HepG2 (cell line): Measurements from ENCODE around the gene NARF. TPM values are rescaled to one million over a fixed set of nuclear protein-coding genes. Genes with fewer than 3 reads are reported as not detected.

Experiments used
- ATAD3A ChIP-seq: sonication (generic); formaldehyde crosslinking; IDR thresholded peaks from 2 replicates; pipeline ENCODE4 v1.4.0; 2020; ENCODE audit warnings: missing genetic modification reagents
- ATF1 ChIP-seq: IDR thresholded peaks from 2 replicates; pipeline ENCODE4 v1.6.1; 2016; ENCODE audit warnings: mild to moderate bottlenecking, control low read depth
- CHCHD3 ChIP-seq: sonication (generic); formaldehyde crosslinking; IDR thresholded peaks from 2 replicates; pipeline ENCODE4 v1.8.0; 2022; ENCODE audit warnings: mild to moderate bottlenecking, missing genetic modification reagents, moderate library complexity
- EEA1 ChIP-seq: sonication (generic); formaldehyde crosslinking; IDR thresholded peaks from 2 replicates; pipeline ENCODE4 v1.5.1; 2020; ENCODE audit warnings: mild to moderate bottlenecking, missing genetic modification reagents, borderline replicate concordance
- FOXM1 ChIP-seq: sonication (generic); formaldehyde crosslinking; IDR thresholded peaks from 2 replicates; pipeline ENCODE4 v1.5.0; 2020; ENCODE audit warnings: missing genetic modification reagents
- GPN1 ChIP-seq: sonication (generic); formaldehyde crosslinking; IDR thresholded peaks from 2 replicates; pipeline ENCODE4 v1.5.1; 2020; ENCODE audit warnings: missing genetic modification reagents, borderline replicate concordance
- HES4 ChIP-seq: sonication (generic); formaldehyde crosslinking; IDR thresholded peaks from 2 replicates; pipeline ENCODE4 v1.9.0; 2021; ENCODE audit warnings: mild to moderate bottlenecking, missing genetic modification reagents, borderline replicate concordance
- HNF4A ChIP-seq: sonication (generic); formaldehyde crosslinking; IDR thresholded peaks from 2 replicates; pipeline ENCODE4 v1.4.0; 2020; ENCODE audit warnings: missing genetic modification reagents
- HOXA9 ChIP-seq: sonication (generic); formaldehyde crosslinking; IDR thresholded peaks from 2 replicates; pipeline ENCODE4 v1.8.1; 2022; ENCODE audit warnings: missing genetic modification reagents, mild to moderate bottlenecking, moderate library complexity, borderline replicate concordance
- KAT7 ChIP-seq: IDR thresholded peaks from 2 replicates; pipeline ENCODE4 v1.6.1; 2018; ENCODE audit warnings: borderline replicate concordance, missing compliant biosample characterization
- KLF13 ChIP-seq: sonication (generic); formaldehyde crosslinking; IDR thresholded peaks from 2 replicates; pipeline ENCODE4 v1.4.0; 2020; ENCODE audit warnings: mild to moderate bottlenecking, missing genetic modification reagents
- NFKBIZ ChIP-seq: IDR thresholded peaks from 2 replicates; pipeline ENCODE4 v1.6.1; 2018; ENCODE audit warnings: missing genetic modification reagents, missing compliant biosample characterization
- POLR2AphosphoS2 ChIP-seq: IDR thresholded peaks from 2 replicates; pipeline ENCODE4 v1.6.1; 2011; ENCODE audit warnings: low read depth, low read length, improper control_type of control experiment
- PRMT3 ChIP-seq: sonication (generic); formaldehyde crosslinking; IDR thresholded peaks from 2 replicates; pipeline ENCODE4 v1.8.1; 2022; ENCODE audit warnings: low read depth, mild to moderate bottlenecking, moderate library complexity, missing genetic modification reagents, borderline replicate concordance
- RAD21 ChIP-seq: fragments of 450-650 bp; formaldehyde crosslinking; IDR thresholded peaks from 2 replicates; pipeline ENCODE4 v1.5.0; 2020; ENCODE audit warnings: mild to moderate bottlenecking
- SNAPC2 ChIP-seq: sonication (generic); formaldehyde crosslinking; IDR thresholded peaks from 2 replicates; pipeline ENCODE4 v1.8.1; 2022; ENCODE audit warnings: mild to moderate bottlenecking, missing genetic modification reagents
- SOX13 ChIP-seq, 3 experiments: fragments of 450-650 bp in 1 of 3; sonication (generic) in 1 of 3; formaldehyde crosslinking in 1 of 3; IDR thresholded peaks in 2 of 3; conservative IDR thresholded peaks in 1 of 3; 2 replicates each; pipeline versions ENCODE4 v1.5.0 to v1.6.1; 2016 to 2020; ENCODE audit warnings: antibody characterized with exemption in 1 of 3, mild to moderate bottlenecking in 1 of 3, missing compliant biosample characterization in 1 of 3, missing genetic modification reagents in 1 of 3, moderate library complexity in 1 of 3
- ZFX ChIP-seq: sonication (generic); formaldehyde crosslinking; IDR thresholded peaks from 2 replicates; pipeline ENCODE4 v1.4.0; 2020; ENCODE audit warnings: mild to moderate bottlenecking, low read depth, missing genetic modification reagents, moderate library complexity
- ZNF12 ChIP-seq: sonication (generic); formaldehyde crosslinking; IDR thresholded peaks from 2 replicates; pipeline ENCODE4 v1.5.0; 2020; ENCODE audit warnings: missing genetic modification reagents
- ZNF232 ChIP-seq: sonication (generic); formaldehyde crosslinking; IDR thresholded peaks from 2 replicates; pipeline ENCODE4 v1.4.0; 2020; ENCODE audit warnings: missing genetic modification reagents, borderline replicate concordance
- ZNF253 ChIP-seq: sonication (generic); formaldehyde crosslinking; IDR thresholded peaks from 2 replicates; pipeline ENCODE4 v1.8.0; 2022; ENCODE audit warnings: mild to moderate bottlenecking, missing genetic modification reagents, borderline replicate concordance
- ZNF260 ChIP-seq: sonication (generic); formaldehyde crosslinking; IDR thresholded peaks from 2 replicates; pipeline ENCODE4 v1.4.0; 2020; ENCODE audit warnings: missing genetic modification reagents, low read depth, mild to moderate bottlenecking, borderline replicate concordance
- ZNF296 ChIP-seq: sonication (generic); formaldehyde crosslinking; conservative IDR thresholded peaks from 2 replicates; pipeline ENCODE4 v1.5.0; 2020; ENCODE audit warnings: mild to moderate bottlenecking, missing genetic modification reagents
- ZNF335 ChIP-seq: sonication (generic); formaldehyde crosslinking; IDR thresholded peaks from 2 replicates; pipeline ENCODE4 v1.4.0; 2020; ENCODE audit warnings: missing genetic modification reagents
- ZNF468 ChIP-seq: sonication (generic); formaldehyde crosslinking; IDR thresholded peaks from 2 replicates; pipeline ENCODE4 v1.8.0; 2022; ENCODE audit warnings: mild to moderate bottlenecking, moderate library complexity, missing genetic modification reagents
- ZNF569 ChIP-seq: sonication (generic); formaldehyde crosslinking; IDR thresholded peaks from 2 replicates; pipeline ENCODE4 v1.5.0; 2020; ENCODE audit warnings: mild to moderate bottlenecking, missing genetic modification reagents, moderate library complexity, borderline replicate concordance
- polyA plus RNA-seq, 8 experiments: library from polyadenylated mRNA; depleted of rRNA in 3 of 8; stranded (reverse) in 7 of 8; unstranded in 1 of 8; fragments of >200 nt; fragmentation: Illumina TruSeq in 4 of 8; extraction: Trizol in 4 of 8; gene quantifications; 2 replicates each; pipeline versions ENCODE4 v1.2.1 to v1.2.3, GENCODE V29; 2011 to 2016; ENCODE audit warnings: low read depth in 4 of 8, missing spikeins in 1 of 8, mixed read lengths in 1 of 8; ENCODE audit not compliant: insufficient read depth in 1 of 8
- total RNA-seq, 5 experiments: library from RNA; depleted of rRNA; stranded (reverse); fragments of >200 nt; fragmentation: Illumina TruSeq; extraction: Trizol; gene quantifications; 2 replicates each; pipeline ENCODE4 v1.2.3, GENCODE V29; 2016; ENCODE audit warnings: low read depth in 1 of 5
- TF ChIP-seq, protein P1 (sequence below): IDR thresholded peaks from 2 replicates; pipeline ENCODE4 v1.6.1; 2016
- TF ChIP-seq, protein P2 (sequence below): sonication (generic); formaldehyde crosslinking; IDR thresholded peaks from 2 replicates; pipeline ENCODE4 v1.4.0; 2020; ENCODE audit warnings: mild to moderate bottlenecking, missing genetic modification reagents
- TF ChIP-seq, protein P3 (sequence below): sonication (generic); formaldehyde crosslinking; IDR thresholded peaks from 2 replicates; pipeline ENCODE4 v1.9.0; 2021; ENCODE audit warnings: missing genetic modification reagents, mild to moderate bottlenecking, borderline replicate concordance

The NARF gene
- total and polyA plus RNA-seq, 2 of the 13 experiments (the other 11 are each of a cell fraction or from before 2014, with no cell fraction given), result 61.1 to 144 TPM

DNA sequence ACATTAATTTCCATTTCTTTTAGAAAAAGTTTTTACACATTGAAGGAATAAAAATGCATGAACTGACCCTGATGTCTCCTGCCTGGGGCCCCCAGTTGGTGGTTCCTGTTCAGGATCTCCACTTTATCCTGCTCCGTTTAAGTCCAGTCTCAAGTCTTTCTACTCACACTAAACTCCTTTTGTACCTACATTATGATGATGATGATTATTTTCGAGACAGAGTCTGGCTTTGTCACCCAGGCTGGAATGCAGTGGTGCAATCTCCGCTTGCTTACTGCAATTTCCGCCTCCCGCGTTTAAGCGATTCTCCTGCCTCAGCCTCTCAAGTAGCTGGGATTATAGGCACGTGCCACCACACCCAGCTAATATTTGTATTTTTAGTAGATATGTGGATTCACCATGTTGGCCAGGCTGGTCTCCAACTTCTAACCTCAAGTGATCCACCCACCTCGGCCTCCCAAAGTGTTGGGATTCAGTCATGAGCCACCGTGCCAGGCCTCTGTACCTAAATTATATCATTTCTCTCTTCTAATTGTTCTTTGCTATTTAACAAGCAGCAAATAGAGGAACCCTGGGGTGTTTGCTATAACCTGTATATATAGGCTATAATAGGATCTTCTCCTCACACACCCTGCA, 58.8 kb downstream of the NARF start (continued):
- TF ChIP-seq RAD21, result no peak
- TF ChIP-seq ZNF260 (CRISPR knock-in tag), result no peak
- no peak for TF ChIP-seq ZNF468 (CRISPR knock-in tag)
- no peak for TF ChIP-seq POLR2AphosphoS2
- no peak for TF ChIP-seq PRMT3
- TF ChIP-seq, protein P1, sequence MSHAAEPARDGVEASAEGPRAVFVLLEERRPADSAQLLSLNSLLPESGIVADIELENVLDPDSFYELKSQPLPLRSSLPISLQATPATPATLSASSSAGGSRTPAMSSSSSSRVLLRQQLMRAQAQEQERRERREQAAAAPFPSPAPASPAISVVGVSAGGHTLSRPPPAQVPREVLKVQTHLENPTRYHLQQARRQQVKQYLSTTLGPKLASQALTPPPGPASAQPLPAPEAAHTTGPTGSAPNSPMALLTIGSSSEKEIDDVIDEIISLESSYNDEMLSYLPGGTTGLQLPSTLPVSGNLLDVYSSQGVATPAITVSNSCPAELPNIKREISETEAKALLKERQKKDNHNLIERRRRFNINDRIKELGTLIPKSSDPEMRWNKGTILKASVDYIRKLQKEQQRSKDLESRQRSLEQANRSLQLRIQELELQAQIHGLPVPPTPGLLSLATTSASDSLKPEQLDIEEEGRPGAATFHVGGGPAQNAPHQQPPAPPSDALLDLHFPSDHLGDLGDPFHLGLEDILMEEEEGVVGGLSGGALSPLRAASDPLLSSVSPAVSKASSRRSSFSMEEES (CRISPR knock-in tag), result peak; percentile 90
- peak; percentile 83; the same call in 1 of the 2 replicates for TF ChIP-seq KAT7
- peak; percentile 63 for TF ChIP-seq ATF1 (CRISPR knock-in tag)
- no peak for TF ChIP-seq ZNF569 (CRISPR knock-in tag)
- no peak for TF ChIP-seq ZNF296 (CRISPR knock-in tag)
- no peak for TF ChIP-seq FOXM1
- no peak for TF ChIP-seq KLF13 (CRISPR knock-in tag)
- TF ChIP-seq, protein P2, sequence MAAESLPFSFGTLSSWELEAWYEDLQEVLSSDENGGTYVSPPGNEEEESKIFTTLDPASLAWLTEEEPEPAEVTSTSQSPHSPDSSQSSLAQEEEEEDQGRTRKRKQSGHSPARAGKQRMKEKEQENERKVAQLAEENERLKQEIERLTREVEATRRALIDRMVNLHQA (CRISPR knock-in tag), result peak; percentile 98
- TF ChIP-seq, protein P3, sequence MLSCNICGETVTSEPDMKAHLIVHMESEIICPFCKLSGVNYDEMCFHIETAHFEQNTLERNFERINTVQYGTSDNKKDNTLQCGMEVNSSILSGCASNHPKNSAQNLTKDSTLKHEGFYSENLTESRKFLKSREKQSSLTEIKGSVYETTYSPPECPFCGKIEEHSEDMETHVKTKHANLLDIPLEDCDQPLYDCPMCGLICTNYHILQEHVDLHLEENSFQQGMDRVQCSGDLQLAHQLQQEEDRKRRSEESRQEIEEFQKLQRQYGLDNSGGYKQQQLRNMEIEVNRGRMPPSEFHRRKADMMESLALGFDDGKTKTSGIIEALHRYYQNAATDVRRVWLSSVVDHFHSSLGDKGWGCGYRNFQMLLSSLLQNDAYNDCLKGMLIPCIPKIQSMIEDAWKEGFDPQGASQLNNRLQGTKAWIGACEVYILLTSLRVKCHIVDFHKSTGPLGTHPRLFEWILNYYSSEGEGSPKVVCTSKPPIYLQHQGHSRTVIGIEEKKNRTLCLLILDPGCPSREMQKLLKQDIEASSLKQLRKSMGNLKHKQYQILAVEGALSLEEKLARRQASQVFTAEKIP (CRISPR knock-in tag), result no peak
- peak; percentile 87 for TF ChIP-seq SOX13 (IDR thresholded peaks at IDR 0.05)
- peak in 1 of 2 experiments; percentile 92; a peak in 2 of 4 replicates for TF ChIP-seq SOX13 (CRISPR knock-in tag; conservative IDR thresholded peaks at IDR 0.05 in 1 of 2, IDR thresholded peaks at IDR 0.05 in 1 of 2)
- no peak for TF ChIP-seq ZNF232
- peak; percentile 47; the same call in 1 of the 2 replicates for TF ChIP-seq ZNF335 (CRISPR knock-in tag)
- peak; percentile 63 for TF ChIP-seq HNF4A (CRISPR knock-in tag)
- no peak for TF ChIP-seq GPN1 (CRISPR knock-in tag)
- TF ChIP-seq HES4 (CRISPR knock-in tag), result no peak
- no peak for TF ChIP-seq CHCHD3 (CRISPR knock-in tag)
- TF ChIP-seq NFKBIZ (CRISPR knock-in tag), result peak; percentile 63; the same call in 1 of the 2 replicates
- TF ChIP-seq EEA1 (CRISPR knock-in tag), result no peak
- no peak for TF ChIP-seq HOXA9 (CRISPR knock-in tag)
- TF ChIP-seq SNAPC2, result peak; percentile 94; the same call in 1 of the 2 replicates
- TF ChIP-seq ZFX, result peak; percentile 51
- TF ChIP-seq ZNF12 (CRISPR knock-in tag), result peak; percentile 74
- no peak for TF ChIP-seq ATAD3A
- TF ChIP-seq ZNF253 (CRISPR knock-in tag), result no peak
